ENCODE results near the gene ZNF789.
A peak's percentile ranks its signal among the peaks of the same experiment; 100 is the strongest.
"Not testable (repeated sequence)": the region's sequence is repeated elsewhere in the genome, so short reads cannot be mapped to it uniquely, and the experiment has no call there.

The ZNF789 gene

GRCh38 chr7:99472561-99473314 is at the start of gene ZNF789:
Gene ZNF789 (plus strand): TSS chr7:99472890. CDS start chr7:99476457, 3,567 bp downstream.
- peak; percentile 96 for DNase-seq

DNA sequence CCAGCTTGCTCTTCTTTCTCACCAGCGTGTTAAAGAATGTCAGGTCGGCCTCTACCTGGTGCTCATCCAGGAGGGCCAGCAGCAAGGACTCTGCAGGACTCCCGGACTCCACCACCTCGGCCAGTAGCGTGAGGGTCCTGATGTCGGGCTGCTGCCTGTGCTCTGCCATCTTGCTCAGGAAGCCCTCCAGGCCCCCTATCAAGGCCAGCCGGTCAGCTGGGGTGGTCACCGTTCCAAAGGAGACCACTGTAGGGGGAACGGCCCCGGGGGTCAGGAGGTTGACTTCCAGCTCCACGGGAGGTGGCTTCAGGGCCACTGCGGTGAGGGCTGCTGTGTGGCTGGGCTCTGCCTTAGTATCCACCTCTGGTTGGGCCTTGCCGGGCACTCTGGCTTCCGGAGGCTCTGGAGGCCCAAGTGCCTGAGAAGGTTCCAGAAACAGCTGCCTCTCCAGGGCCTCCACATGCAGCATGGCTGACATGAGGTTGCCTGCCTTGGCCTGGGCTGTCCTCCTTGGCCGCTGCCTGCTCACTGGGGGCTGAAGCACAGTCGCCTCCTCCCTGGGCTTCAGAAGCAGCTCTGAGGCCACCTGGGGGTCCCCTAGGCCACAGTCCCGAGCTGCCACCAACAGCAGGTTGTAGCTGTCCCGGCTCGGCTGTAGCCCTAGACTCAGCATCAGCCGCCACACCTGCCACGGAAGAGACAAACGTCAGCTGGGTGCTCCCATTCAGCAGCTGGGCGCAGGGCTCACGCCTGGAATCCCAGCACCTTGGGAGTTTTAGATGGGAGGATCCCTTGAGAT is 47.6 kb upstream of the ZNF789 start:
- DNase-seq: no peak

GRCh38 chr7:99428972-99429566 is 43.6 kb upstream of the ZNF789 start:
- DNase-seq: no peak

- DNase-seq: no peak
Observed at GRCh38 chr7:99429756-99430155, 42.9 kb upstream of the ZNF789 start.

GRCh38 chr7:99431756-99432540 is 40.7 kb upstream of the ZNF789 start:
- not testable (repeated sequence) for DNase-seq

DNA sequence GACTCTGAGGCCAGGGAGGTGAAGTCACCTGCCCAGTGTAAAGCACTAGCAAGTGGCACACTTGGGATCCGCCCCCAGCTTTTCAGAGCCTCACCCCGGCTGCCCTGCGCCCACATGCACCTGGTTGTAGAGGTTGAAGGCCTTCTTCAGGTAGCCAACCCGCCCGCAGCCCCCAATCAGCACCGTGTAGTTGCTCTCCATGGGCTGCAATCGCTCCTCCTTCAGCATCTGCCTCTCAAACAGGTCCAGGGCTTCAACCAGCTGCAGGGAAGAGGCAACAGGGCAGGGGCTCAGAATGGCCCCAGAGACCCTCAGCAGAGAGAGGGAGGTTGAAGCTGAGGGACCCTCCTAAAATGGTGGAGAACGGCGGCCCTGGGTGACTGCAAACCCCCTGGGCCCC is 39.5 kb upstream of the ZNF789 start:
- no peak for DNase-seq

GRCh38 chr7:99437946-99438572 is 34.6 kb upstream of the ZNF789 start:
- DNase-seq: no peak

DNA sequence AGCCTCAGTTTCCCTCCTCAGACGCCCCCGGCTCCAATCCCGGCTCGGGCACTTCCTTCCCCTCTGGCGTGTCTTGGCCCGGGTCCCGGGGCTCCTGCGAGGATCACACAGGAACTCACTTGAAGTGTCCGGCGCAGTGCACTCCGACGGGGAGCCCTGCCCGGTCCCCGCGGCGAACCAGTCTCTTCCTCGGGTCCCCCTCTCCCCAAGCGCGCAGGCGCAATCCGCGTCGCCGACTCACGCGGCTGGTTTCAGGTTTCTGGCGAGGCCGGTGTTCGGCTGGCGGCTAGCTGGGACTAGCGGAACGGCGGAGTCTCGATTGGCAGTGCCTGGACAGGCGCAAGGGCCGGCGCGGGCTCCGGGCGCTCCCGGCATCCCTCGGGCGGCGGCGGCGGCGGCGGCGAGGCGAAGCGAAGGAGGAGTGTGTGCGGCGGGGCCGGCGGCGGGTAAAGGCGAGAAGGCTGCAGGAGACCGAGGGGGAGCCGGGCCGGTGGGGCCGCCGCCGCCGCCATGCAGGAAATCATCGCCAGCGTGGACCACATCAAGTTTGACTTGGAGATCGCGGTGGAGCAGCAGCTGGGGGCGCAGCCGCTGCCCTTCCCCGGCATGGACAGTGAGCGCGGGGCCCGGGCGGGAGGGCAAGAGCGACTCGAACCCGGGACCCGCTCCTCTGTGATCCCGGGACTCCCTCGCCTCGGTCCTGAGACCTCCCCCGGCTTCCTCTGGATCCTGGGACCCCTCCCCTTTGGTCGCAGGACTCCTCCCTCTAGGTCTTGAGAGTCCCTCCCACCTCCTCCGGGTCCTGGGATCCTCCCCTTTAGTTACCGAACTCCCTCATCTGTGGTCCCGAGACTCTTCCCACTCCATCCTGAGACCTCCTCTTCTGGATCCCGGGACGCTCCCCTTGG is 33.9 kb upstream of the ZNF789 start, which contains the start of the genes CPSF4 and PTCD1:
Gene CPSF4 (plus strand): TSS at position 371 of the 908 bp plus-strand sequence. CDS start 140 bp downstream, at position 511.
Gene PTCD1 (minus strand): TSS at position 226 of the 908 bp plus-strand sequence. CDS start 3,556 bp downstream, outside the sequence.
- peak; percentile 96 for DNase-seq

GRCh38 chr7:99440195-99440594 is 32.5 kb upstream of the ZNF789 start:
- peak; percentile 29 for DNase-seq

- no peak for DNase-seq
Observed at GRCh38 chr7:99446096-99446495, 26.6 kb upstream of the ZNF789 start.

- DNase-seq: no peak
Observed at GRCh38 chr7:99447943-99448342, 24.7 kb upstream of the ZNF789 start.

GRCh38 chr7:99448855-99449254 is 23.8 kb upstream of the ZNF789 start:
- no peak for DNase-seq

DNA sequence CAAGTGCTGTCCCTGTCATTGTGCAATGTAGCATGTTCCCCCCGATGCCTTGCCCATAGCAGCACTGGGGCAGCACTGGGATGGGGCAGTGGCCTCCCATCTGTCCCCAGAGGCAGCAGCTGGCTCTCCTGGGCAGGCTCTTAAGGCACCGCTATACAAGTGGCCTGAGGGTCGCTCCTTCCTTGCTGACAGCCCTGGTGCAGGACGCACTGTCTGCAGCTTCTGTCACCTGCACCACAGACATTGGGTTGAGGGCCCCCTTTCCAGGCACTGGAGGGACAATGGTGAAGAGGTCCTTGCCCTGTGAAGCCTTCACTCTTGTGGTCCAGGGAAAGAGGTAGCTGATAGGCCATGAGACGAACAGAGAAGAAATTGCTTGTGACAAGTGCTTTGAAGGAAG is 23.4 kb upstream of the ZNF789 start:
- DNase-seq: no peak

DNA sequence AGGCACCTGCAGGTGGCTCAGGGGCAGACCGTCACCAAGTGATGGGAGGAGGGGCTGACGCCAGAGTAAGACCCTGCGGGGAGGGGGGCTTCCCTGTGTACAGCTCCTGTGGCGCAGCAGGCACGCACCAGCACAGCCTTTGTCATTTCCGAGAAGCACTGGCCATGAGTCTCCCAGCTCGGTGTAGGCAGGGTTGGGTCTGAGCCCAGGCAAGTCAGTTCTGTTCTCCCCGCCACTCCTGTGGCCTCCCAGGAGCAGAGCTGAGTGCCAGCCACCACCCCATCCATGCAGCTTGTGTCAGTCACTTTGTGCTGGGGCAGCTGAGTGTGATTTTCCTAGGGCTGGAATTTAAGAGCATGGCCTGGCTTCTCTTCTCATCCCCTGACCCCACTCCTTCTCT is 20.8 kb upstream of the ZNF789 start:
- no peak for DNase-seq

- DNase-seq: no peak
Observed at GRCh38 chr7:99452541-99452940, 20.1 kb upstream of the ZNF789 start.

GRCh38 chr7:99453105-99453504 is 19.6 kb upstream of the ZNF789 start:
- DNase-seq: no peak

GRCh38 chr7:99455874-99456273 is 16.8 kb upstream of the ZNF789 start:
- DNase-seq: no peak

DNA sequence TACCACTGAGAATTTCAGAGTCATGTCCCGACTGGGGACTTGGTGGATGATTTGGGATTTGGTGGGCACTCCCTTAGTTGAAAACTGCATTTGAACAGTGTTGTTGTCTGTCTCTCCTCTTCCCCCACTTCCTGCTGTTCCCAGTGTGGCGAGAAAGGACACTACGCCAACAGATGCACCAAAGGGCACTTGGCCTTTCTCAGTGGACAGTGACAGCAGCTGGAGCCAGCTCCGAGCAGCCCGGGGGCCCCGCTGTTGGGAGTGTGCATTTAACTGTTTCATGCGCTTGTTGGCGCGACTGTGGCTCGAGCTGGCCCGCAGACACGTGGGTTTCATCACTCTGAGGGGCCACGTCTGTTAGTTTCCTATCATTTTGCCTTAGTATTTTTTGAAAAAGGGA is 16.4 kb upstream of the ZNF789 start:
- DNase-seq: no peak

GRCh38 chr7:99457050-99457649 is 15.5 kb upstream of the ZNF789 start:
- DNase-seq: no peak

- no peak for DNase-seq
Observed at GRCh38 chr7:99457650-99458493, 14.8 kb upstream of the ZNF789 start.

Data from EL (cell line).